ENCODE data around the gene ACTR6.

ACTR6 gene

GRCh38 chr12:100157427-100157821 lies 43.2 kb upstream of the ACTR6 start:
- TF ChIP-seq CTCF (IDR thresholded peaks at IDR 0.05) = no peak
- Histone ChIP-seq H3K9me3 (no peaks in the 10 kb centered on the region), H3K4me1 (no peaks in the 10 kb centered on the region), H3K36me3 (peaks cover 0 to 8% (median 0%) of the 10 kb centered on the region in 3 donors), H3K27me3 (no peaks in the 10 kb centered on the region), H3K27ac (no peak overlapping the region), H3K4me3 (no peak overlapping the region)
- no peak for DNase-seq
- intact Hi-C loops (cut with DNase I; ENCODE audit: low total_unique reads) = no loop called here

GRCh38 chr12:100158535-100158934 lies 42.1 kb upstream of the ACTR6 start:
- H3K9me3 ChIP-seq = no peaks in the 10 kb centered on the region
- no peaks in the 10 kb centered on the region for H3K27me3 ChIP-seq
- H3K36me3 ChIP-seq = peaks cover 0 to 8% (median 0%) of the 10 kb centered on the region in 3 donors
- no peak overlapping the region for H3K27ac ChIP-seq
- DNase-seq = no peak
- no peak overlapping the region for H3K4me3 ChIP-seq
- intact Hi-C loops (cut with DNase I; ENCODE audit: low total_unique reads) = no loop called here
- no peak for TF ChIP-seq CTCF (IDR thresholded peaks at IDR 0.05)
- H3K4me1 ChIP-seq = peaks cover 0 to 3% (median 1%) of the 10 kb centered on the region in 4 donors

- Histone ChIP-seq H3K27ac (no peak overlapping the region), H3K36me3 (peaks cover 0 to 8% (median 0%) of the 10 kb centered on the region in 3 donors), H3K4me1 (peaks cover 0 to 12% (median 10%) of the 10 kb centered on the region in 4 donors), H3K4me3 (no peak overlapping the region), H3K27me3 (no peaks in the 10 kb centered on the region), H3K9me3 (no peaks in the 10 kb centered on the region)
- intact Hi-C loops (cut with DNase I; ENCODE audit: low total_unique reads) = no loop called here
- TF ChIP-seq CTCF (IDR thresholded peaks at IDR 0.05) = no peak
- no peak for DNase-seq
Observed at GRCh38 chr12:100159391-100160104, 41.1 kb upstream of the ACTR6 start.

- intact Hi-C loops (cut with DNase I; ENCODE audit: low total_unique reads) = no loop called here
- Histone ChIP-seq H3K4me3 (peak overlapping the region; percentile 23 to 43), H3K4me1 (peaks cover 0 to 12% (median 10%) of the 10 kb centered on the region in 4 donors), H3K27me3 (no peaks in the 10 kb centered on the region), H3K36me3 (peaks cover 0 to 16% (median 0%) of the 10 kb centered on the region in 3 donors), H3K9me3 (no peaks in the 10 kb centered on the region), H3K27ac (peak overlapping the region in 1 of 2 donors; percentile 10)
- DNase-seq = peak; percentile 67 to 84
- peak; percentile 24 to 28 for TF ChIP-seq CTCF (IDR thresholded peaks at IDR 0.05)
Observed at GRCh38 chr12:100163416-100164152, 37.0 kb upstream of the ACTR6 start.

GRCh38 chr12:100164153-100164704 lies 36.4 kb upstream of the ACTR6 start:
- Histone ChIP-seq H3K27me3 (no peaks in the 10 kb centered on the region), H3K4me1 (peaks cover 0 to 12% (median 10%) of the 10 kb centered on the region in 4 donors), H3K36me3 (peaks cover 0 to 9% (median 0%) of the 10 kb centered on the region in 3 donors), H3K27ac (peak overlapping the region in 1 of 2 donors; percentile 10), H3K9me3 (no peaks in the 10 kb centered on the region), H3K4me3 (peak overlapping the region; percentile 23 to 43)
- DNase-seq = no peak
- intact Hi-C loops (cut with DNase I; ENCODE audit: low total_unique reads) = no loop called here
- no peak for TF ChIP-seq CTCF (IDR thresholded peaks at IDR 0.05)

Measured in tibial artery (tissue), 4 donors.